Kidney tubule cell (primary cell): ENCODE results near the gene ARHGAP26.

ENCODE experiments used
- DNase-seq: peaks from one replicate; pipeline ENCODE4 v3.0.0-alpha.2; 2018; ENCODE audit warnings: low spot score

The ARHGAP26 gene

DNA sequence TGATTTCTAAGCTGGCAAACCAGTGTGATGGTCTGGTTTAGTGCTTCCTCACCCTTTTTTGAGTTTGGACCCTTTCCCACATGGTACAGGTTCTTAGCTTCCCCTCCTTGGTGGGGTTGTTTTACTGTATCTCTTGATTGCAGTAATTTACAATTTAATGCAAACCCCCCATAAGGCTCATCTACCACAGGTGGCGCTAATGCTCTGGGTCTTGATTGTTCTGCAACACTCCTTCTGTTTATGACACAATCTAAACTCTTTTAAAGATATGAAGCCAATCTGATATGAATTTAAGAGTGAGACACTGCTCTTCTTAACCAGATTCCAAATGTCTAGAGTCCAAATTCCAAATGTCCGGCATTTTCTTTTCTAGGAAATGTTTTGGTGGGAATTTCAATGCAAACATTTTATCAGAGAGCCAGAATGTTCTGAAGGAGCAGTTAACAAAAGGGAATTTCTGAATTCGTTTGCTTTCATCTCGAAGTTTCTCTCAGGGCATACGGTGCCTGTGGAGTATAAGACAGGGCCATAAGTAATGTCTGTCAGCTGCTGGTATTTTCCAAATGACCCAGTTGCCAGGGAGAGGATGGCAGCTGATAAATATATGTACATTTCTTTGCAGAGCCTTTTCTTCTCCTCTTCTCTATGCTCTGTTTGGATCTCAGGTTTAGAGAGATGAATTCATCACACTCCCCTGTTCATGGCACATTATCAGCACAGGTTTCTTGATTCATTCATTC, 246.8 kb downstream of the ARHGAP26 start:
- DNase-seq = no peak

DNA sequence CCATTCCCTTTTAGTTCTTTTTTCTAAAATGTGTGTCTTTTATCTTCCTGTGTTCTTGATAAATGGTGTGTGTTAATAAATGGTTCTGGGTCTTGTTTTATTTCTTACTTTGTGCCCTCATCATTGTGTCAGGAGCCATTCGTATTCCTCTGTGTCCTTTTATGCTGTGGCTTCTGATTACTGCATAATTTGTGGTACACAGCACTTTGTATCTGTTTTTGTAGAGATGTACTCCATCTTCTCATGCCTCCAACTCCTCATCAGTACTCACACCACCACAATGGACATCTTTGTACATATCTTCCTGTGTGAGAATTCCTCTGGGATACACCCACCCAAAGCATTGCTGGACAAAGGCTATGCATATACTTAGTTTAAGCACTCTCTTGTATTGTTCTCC, 247.4 kb downstream of the ARHGAP26 start:
- no peak for DNase-seq

DNA sequence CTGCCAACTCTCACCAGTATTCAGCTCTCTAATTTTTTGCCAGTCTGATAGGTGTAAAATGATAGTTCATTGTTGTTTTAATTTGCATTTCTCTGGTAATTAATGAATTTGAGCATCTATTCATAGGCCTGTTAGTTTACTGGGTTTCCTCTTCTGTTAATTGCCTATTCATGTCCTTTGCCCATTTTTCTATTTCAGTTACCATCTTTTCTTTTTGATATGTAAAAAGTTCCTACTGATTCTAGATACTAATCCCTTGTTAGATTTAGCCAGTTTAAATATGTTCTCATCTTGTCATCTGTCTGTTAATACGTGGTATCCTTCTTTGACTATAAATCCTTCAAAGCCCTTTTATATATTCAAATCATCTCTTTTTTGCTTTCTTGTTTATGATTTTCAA, 247.8 kb downstream of the ARHGAP26 start:
- DNase-seq = no peak

DNA sequence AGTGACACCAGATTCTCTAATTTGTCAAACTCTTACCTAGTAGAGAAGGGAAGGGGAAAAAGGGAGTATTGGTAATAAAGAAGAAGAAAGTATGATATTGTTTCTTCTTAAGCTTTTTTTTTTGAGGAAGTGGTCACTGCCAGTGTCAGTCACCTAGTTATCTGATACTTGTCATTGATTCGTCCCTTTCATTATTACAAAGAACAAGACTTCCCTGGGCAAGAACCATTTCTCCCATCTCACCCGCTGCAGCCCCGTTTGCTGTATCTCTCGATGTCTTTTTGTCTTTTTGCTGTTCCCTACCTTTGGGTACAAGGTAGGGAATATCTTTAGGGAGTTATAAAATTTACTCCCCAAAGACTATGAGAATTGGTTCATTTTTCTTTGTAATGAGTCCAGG, 249.0 kb downstream of the ARHGAP26 start:
- no peak for DNase-seq

DNA sequence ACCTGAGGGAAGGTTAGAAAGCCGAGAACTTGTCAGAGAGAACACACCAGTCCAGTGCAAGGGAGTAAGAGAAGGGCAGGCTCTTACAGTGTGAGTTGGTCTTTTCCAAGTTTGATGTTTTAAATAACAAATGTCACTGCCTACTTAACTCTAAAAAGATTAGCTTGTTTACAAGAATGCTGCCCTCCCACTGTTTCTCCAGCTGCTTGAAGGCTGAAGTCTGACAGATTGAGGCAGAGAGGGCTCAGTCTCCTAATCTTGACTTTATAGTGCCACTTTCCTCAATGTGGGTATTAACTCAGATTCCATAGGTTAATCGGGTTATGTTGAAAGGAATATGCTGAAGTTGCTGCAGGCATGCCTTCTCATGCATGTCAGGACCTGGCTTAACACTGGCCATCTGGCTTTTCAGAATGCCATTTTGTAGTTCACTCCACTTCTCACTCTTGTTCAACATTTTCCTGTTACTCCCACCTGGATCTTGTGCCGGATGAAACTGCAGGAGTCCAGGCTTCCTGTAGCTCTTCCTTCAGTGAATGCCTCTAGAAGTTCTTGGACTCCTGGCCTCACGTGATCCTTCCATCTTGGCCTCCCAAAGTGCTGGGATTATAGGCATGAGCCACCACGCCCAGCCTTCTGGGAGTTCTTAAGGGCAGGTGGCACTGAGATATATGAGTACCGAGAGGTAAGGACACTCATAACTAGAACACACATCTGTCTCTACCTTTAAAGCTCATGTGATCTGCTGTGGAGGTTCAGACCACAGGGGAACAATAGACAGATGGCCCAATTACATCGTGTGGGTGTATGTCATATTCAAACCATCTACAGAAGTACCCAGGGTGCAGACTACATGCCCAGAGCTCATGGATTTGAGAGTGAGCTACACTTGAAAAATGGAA, 249.7 kb downstream of the ARHGAP26 start:
- no peak for DNase-seq

DNA sequence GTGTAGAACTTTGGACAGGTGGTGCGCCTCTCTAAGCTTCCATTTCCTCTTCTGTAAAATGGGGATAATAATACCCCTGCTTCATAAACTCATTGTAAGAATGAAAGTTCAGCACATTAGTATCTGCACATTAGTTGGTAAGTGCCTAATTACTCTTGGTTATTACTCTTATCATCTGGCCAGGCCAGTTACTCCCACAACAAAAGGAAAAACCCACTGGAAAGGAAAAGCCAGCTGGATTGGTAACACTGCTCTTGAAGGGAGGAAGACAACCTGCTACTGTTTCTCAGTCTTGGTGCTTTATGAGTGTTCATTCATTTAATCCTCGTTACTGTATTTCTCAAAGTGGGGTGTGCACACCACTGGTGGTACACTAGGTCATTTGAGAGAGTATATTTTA, 251.4 kb downstream of the ARHGAP26 start:
- DNase-seq = no peak

DNA sequence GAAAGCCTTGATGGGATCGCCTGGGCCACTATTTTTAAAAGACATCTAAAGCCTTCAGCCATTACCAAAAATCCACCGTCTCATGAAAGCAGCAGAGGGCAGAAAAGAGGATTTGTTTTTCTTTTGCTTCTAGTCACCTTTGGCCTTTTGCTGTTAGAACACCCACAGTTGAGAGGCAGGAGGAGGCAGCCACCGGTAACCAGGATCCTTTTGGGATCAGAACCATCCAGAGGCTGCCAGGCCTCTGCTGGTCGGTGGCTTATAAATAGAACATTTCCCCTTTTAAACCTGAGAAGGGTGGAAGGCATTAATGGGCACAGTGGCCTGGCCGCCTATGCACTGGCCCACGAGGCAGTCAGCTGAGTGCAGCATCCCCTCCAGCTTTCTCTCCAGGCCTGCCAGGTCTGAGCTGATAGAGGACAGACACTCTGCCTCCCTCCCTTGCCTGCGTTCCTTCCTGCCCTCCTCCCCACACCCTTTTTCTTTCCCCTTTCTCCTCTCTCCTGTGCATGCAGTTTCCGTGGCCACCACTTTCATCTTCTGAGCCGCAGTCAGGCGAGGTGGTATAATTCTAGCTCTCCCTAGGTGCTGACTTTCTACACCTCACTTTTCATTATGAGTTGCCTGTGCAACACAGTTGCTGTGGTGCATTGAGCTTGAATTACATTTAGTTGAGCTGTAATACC, 253.4 kb downstream of the ARHGAP26 start:
- no peak for DNase-seq

DNA sequence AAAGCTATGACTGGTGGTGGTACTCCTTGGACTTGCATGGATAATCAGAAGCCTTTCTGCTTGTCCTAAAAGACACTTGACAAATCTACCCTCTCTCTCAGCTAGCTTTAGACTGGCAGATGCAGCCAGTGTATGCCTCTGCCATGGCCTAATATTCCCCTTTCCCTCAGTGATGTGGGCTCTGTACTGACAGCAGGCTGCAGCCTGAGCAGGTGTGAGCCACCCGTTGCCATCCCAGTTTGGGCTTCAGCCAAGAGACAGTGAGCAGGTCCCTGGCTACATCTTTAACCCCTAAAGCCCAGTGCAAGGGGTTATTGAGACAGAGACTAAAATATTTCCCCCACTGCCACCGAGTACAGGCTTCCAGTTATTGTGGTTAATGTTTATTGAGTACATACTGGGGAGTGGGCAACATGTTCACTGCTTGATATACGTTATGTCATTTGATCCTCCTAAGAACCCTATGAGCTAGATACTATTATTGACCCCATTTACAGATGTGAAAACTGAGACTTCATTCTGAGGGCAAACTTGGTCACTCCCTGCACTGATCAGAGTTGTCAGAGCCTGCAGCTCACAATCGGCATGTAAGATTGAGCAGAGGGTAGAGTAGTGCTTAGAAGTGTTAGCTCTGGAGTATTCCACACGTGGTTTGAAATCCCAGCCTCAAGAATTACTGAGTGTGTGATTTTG, 254.2 kb downstream of the ARHGAP26 start:
- no peak for DNase-seq

DNA sequence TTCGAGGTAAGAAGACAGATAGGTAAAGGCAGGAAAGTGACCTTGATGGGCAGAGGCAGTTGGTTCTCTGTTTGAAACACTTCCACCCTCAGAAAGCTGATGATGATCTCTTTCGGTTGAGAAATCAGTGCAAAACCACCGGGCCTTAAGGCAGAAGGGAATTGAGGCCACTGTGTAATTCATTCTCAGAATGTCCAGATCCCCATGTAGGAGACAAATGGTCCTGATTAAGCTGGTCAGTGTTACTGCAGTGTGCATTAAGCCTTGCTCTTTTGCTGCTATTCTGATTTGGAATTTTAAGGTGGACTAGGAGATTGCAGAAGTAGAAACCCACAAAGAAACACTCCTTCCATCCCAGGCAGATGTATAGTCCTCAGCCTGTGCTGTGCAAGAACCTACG, 255.2 kb downstream of the ARHGAP26 start:
- no peak for DNase-seq

DNA sequence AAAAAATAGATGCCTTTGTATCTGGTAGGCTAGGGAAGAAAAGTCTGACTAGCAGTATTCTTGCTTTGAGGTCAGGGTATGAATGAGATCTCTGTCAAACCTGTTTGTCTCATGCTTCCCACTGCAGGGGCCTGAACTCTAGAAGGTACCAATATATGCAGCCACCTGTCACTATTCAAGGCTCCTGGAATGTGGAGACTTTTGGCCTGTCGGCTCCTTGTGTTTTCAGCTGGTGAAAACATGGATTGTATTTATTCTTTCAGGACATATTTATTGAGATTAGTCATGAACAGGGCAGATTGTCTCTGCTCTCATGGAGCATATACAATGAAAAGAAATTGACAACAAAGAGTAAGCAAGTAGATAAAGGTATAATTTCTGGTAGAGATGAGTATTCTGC, 255.8 kb downstream of the ARHGAP26 start:
- no peak for DNase-seq

DNA sequence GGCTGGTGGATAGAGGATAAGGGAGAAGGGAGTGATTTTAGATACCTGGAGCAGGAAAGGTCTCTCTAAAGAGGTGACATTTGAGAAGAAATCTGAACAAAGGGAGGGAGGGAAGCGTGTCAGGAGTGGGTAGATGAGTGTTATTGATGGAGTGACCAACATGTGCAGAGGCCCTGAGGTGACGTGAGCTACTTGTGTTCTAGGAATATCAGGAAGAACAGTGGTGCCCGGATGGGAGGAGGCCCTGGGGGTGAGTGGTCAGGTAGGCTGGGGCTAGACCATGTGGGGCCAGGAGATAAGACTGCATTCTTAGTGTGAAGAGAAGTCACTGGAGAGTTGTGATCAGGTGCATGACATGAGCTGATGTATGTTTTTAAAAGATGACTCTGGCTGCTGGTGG, 256.2 kb downstream of the ARHGAP26 start:
- DNase-seq = no peak

DNA sequence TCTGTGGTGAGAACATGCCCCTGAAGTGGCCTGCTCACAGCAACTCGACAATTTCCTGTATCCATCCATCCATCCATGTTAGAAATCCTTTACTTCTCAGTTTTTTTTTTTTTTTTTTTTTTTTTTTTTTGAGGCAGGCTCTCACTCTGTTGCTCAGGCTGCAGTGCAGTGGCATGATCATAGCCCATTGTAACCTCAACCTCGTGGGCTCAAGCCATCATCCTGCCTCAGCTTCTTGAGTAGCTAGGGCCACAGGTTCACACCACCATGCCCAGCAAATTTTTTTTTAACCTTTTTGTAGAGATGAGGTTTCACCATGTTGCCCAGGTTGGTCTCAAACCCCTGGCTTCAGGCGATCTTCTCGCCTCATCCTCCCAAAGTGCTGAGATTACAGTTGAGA, 259.1 kb downstream of the ARHGAP26 start:
- no peak for DNase-seq

DNA sequence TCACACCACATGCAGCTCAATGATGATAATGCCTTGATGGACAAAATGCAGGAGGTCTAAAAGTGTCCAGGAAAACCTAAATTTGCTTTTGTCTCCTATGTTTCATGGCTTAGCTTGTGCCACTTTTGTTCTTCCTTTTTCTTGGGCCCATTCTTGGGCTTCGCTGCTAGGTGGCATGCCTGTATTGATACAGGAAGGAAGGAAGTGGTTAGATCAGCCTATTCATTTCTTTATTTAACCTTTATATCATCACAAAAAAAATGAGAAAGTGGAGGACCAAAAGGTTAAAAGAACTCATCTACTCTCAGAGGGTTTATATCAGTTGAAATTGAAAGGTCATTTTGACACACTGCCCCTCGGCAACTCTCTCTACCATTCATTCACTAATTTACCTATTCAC, 260.2 kb downstream of the ARHGAP26 start:
- no peak for DNase-seq

DNA sequence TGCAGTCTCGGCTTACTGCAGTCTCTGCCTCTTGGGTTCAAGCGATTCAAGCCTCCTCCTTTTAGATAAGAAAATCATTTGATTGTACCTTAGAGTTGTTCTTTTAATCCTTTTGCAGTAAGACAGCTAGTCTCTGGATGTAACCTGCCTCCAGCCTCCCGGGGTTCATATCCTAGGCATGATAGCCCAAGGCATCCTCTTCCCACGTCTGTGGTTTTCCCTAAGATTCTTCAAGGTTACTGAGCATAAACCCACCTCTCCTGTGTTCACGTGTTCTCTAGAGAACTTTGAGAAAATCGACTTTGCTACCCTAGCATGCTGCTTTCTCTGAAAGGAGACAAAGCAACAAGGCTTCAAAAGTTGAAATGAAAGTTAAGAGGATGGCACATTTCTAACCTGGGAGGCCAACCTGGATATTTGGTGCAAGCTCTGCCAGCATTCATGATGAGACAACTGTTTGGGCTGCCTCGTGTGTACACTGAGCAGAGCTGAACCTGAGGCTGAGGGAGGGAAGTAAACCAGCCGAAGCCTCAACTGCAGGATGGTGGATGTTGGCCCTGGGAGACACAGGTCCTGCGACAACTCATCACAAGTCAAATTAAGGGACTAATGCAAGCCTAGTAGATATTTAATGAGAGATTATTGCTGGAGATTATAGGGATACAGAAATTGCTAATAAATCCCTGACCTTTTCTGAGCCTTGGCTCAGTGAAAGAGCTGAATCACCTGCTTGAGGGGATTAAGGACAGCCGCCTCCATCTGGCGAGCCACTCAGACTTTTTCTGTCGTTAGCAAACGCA, 261.8 kb downstream of the ARHGAP26 start:
- DNase-seq = no peak

DNA sequence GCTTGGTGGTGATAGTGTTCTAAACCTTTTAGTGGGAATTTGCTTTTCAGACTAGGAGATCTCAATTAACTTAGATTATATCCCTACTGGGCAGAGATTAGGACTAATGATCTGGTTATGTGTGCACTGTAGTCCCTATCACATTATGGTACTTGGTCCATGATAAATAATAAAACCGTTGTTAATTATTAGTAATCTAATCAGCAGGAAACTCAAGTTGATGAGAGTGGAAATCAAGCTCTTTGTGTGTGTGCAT, 262.3 kb downstream of the ARHGAP26 start:
- DNase-seq = no peak

DNA sequence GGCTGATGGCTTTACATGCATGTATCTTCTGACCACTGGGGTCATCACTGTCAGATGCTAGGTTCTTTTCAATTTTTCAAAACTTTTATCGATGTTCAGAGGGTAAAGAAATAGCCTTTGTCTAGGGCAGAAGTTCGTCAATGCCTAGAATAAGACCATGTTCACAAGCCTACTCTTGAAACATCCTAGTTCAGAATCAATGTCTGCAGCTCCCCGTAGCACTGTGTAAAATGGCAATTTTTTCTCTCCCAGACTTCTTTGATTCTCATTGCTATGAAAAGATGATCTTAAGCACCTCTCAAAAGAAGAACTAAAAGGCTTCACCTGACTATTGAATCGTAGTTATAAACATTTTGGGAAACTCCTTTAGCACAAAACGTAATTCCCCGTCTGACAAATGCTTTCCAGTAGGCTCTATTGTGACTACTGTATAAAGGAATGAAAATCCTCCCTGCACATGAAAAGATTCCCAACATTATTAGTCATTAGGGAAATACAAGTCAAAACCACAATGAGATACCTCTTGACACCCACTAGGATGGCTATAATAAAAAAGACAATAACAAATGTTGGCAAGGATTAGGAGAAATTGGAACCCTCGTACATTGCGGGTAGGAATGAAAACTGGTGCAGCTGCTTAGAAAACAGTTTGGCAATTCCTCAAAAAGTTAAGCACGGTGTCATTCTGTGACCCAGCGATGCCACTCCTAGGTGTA, 263.5 kb downstream of the ARHGAP26 start:
- peak; percentile 92 for DNase-seq

DNA sequence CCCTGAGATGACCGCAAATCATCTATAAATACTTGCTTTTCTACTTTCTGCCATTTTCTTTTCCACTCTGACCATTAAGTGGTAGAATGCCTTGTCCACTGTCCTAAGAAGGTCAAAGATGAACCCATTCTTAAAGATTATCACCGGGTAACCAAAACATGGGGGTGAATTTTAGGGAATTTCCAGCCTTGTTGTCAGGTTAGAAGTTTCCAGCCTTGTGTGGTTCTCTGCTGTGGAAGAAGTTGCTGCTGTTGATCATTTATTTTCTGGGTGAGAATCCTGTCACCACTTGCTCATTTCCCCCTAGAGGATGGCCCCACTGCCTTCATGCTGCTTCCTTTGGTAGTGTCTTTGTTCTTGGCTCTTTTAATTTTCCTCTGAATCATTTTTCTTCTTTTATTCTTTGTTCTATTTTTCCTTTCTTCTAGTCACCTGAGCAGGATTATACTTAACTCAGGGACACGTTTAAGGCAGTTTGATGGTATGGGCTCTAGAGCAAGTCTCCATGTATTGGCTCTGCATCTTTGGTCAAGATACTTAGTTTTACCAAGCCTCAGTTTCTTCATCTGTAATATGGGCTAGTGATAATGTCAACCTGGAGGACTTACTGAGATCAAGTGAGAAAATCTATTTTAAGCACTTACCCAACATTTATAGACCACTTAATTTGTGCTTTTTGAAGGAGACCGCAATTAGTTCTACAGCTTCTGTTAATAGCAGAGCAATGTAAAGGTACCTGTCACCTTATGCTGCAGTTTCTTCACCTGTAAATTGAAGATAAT, 266.2 kb downstream of the ARHGAP26 start:
- no peak for DNase-seq

DNA sequence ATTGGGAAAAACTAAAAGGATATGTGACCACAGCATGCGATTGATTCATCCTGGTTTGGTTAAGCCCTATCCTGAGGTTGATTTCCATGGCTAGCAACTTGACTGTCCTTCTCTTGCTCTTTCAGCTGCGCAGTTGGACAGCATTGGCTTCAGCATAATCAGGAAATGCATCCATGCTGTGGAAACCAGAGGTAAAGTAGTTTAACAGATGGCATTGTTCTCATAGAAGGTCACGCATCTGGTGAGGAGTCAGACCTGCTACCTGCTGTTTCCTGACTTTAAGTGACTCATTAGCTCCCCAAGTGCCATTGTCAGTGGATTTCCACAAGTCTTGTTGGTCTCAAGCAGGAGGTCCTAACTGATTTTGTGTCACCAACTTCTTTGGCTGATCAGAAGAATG, 266.9 kb downstream of the ARHGAP26 start:
- peak; percentile 73 for DNase-seq

DNA sequence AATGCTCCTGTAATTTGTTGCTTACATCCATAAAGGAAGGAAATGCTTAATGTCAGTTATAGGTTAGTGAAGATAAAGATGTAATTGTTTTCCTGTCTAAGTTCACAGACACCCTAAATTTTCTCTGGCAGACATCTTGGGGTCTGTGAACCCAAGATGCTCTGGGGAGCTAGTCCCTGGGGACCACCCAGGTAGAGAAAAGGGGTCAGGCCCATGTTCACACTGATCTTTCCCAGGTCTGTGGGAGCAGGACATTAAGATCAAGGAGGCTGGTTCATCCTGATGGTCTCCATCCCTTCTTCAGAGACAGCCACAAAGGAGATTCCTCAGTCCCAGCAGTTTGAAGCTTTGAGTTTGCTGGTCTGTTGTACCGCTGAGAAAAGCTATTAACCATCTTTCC, 267.5 kb downstream of the ARHGAP26 start:
- DNase-seq = no peak

DNA sequence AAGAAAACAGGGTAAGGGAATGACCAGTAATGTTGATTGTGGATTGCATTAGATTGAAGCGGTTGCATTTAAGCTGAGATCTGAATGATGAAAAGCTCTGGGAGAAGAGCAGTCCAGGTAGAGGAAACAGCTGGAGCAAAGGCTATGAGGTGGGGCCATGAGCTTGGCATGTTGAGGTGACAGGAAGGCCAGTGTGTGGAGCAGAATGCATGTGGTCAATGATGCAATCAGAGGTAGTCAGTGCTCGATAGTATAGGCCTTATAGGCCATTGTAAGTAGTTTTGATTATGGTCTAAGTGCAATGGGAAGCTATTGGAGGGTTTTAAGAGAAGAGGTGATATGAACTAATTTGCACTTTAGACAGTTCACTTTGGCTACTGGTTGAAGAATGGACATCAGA, 270.4 kb downstream of the ARHGAP26 start:
- DNase-seq = no peak
